GM19328 (cell line): ENCODE results near the gene ARMH3.

ENCODE experiments used
- ATAC-seq: cut with Tn5 transposase; IDR thresholded peaks from one replicate; pipeline ENCODE4 v1.9.1; 2021; ENCODE audit warnings: mild to moderate bottlenecking, moderate library complexity; ENCODE audit not compliant: unreplicated experiment

ARMH3 gene

DNA sequence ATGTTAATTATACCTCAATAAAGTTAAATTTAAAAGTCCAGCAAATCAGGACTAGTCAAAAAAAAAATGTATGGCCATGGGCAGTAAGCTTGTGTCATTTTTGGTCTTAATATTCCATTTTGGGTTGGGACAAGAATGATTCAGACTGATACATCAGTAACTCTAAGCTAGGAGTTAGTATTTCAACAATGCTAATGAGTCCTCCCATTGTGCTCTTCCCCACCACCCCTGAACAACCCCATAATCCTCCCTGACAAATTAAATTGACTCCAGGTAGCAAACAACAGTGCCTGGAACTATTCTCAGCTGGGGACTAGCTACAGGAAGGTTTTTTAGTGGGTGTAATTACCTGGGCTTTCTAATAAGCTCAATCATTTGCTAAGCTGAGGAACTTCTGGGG, 181.7 kb downstream of the ARMH3 start:
- ATAC-seq, result no peak

DNA sequence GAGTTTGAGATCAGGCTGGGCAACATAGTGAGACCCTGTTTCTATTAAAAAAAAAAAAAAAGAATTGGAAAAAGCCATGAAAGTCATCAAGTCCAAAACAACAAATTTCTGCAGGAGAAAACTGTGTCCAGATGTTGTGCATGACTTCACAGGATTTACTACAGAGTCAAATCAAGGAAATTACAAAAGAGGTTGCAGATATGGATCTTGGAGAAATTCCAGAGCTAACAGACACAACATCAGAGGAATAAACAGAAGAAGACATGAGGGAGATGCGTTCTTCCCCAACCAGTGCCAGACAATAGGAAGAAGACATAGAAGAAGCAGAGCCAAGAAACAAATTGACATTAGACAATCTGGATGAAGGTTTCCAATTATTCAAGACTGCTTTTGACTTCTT, 188.0 kb downstream of the ARMH3 start:
- ATAC-seq, result no peak

DNA sequence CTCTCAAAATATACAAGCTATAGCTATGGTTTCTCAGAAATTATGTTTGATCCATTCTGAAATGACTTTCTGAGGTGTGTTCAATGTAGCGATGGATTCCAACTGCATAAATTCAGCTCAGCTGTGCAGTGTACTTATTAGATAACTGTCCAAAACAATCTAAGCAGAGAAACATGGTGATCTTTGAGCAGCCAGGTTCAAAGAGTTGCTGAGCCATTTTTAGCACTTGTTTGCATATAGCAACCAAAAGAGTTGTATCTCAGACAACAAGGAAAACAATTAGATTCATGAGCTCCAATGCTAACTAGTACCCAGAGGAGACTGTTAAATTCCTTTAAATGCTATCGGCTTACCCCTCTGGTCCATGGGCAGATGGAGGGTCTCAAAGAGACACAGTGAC, 196.4 kb downstream of the ARMH3 start:
- no peak for ATAC-seq

DNA sequence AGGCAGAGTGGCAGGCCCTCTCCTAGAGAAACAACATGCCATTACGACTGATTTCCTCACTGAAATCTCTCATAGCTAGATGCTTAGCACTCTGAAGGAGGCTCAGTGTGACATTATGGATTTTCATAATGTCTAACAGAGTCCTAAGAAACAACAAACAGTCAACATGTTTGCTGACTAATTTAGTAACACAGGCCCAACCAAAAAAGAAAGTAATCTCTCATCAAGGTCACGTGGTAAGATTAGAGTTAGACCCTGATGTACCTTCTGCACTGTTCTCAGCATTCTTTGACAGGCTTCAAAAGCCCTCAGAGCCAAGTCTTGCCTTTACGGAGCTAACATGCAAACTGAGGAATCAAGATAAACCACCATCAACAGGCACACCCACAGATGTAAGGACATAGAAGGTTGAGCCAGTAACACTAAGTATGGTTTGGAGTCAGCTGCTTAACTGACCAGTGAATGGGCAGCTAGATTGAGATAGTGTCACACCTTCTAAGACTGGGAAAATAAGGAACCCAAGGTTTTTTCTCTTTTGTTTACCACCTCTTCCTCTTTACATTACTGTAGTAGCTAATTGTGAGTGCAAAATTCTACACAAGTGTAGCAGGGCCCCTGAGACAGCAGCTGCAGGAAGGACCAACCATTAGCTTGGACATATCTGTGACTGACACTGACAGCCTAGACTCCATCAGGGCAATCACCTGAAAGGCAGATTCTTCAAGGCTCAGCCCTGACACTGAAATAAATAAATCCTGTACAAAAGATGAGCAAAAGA, 197.1 kb downstream of the ARMH3 start:
- ATAC-seq, result no peak

DNA sequence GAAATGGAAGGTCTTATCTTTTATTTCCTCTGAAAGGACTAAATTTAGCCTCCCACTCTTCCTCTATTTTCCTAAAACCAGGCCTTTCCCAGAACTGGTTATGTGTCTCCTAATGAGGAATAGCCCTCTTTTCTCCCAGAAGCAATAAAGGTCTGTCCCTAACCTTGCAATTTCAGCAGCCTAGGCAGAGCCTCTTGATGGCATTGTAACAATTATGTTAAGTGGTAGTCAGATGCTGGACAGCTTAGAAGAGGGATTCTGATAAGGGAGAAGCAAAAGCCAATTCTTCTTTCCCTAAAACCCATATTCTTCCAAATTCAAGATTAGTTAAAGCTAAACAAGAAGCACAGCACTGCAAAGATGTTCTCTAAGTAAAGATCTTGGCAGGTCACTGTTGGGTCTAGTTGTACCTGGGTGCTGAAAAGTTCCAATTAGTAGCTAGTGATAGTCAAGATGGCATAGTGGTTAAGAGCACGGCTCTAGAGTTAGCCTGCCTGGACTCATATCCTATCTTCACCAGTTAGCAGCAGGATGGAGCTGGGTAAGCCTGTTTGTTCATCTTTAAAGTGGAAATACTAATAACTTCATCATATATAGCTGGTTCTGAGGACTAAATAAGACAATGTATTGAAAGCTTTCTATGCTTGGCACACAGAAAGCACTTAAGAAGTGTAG, 198.0 kb downstream of the ARMH3 start:
- ATAC-seq, result no peak

DNA sequence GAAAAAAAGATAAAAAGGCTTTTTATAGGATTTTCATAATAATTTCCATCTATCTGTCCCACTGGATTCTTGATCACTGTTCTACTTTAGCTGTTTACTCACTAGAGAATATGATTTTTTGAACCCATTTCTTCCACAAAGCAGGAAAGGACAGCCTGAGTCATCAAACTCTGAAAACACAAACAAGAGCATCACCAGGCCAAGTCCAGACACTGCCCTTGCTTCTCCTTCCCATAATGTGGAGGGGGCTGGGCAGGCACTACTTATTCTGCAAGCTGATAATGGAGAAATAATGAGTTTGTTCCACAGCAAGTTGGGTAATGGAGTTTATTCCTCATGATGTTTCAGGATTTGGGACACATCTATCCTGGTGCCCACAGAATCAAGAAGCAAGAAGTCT, 199.3 kb downstream of the ARMH3 start:
- ATAC-seq, result no peak

DNA sequence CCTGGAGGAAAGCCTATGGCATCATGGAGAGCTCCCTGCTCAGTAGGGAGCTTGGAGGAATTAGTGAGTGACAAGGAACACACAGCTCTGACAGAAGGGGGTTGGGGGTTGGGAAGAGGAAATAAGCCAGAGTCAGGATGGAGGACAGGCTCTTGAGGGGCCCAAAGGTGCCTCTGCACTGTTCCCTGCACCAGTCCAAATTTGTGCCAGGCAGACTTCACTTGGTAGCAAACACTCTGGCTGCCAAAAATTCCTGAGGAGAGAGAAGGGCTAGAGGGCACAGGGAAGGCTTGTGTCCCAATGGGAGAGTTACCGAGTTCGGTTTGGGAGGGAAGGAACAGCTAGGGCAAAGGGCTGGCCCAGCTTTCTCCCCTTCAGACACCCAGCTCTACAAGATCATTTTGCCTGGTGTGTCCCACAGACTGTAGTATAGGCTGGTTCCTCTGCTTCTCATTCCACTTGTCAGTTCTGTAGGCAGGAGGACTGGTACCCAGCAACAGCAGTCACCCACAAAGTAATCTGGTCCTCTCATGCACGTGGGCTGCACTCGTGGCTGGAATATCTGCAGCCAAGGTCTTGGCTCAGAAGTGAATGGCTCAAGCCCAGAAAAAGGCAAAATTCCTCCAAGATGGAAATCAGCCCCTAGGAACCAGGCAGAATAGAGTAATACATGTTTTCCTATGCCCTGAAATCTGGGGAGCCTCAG, 204.4 kb downstream of the ARMH3 start:
- no peak for ATAC-seq

DNA sequence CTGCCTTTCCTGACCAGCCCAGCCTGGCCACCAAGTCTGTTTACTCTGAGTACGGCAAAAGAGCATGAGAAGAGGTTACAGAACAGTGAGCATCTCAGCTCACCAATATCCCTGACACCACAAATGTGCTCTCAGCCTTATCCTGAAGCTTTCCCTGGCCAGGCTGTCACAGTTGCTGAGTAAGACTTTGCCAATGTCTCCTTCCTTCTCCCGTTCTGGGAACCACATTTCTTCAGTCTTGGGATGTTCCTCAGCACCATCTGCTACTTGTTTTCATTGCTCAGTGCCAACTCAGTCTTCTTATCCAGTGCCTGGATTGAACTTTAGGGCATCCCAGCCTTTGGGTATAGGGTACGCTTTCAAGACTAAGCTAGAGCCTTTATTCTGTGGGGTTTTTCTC, 205.2 kb downstream of the ARMH3 start:
- no peak for ATAC-seq

DNA sequence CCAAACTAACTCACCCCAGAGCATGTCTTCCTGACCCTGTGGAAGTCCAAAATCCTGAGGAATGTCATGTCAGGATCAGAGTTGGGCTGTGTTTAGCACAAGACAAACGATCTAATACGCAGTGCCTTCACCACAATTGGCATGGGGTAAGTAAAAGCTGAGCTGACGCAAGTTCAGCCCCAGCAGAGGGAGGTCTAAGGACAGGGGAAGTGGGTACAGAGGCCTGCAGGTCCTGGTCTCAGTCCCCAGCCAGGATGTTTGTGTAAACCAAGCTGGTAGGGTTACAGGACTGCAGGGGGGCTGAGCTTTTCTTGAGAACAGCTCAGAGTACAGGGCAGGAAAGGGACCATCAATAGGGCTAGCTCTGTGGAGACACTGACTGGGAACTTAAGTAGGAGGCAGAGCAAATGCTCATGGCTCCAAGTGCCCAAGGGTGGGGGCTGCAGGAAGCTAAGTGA, 207.1 kb downstream of the ARMH3 start:
- ATAC-seq, result no peak

DNA sequence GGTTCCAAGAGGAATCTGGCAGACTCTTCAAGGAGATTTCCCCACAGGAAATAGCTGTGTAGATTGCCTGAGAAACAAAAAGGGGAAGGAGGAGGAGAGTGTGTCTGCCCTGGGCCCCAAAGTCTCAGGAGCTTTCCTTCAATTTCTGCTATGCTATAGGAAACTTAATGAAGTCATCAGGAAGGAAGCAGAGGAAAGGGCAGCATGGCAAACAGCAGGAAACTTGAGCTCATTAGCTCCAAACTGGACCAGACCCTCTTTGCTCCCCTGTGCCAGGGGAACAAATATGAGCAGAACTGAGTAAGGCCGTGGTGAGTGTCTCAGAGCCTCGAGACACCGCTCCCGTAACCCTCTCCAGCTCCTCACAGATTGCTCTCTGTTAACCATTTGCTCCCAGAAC, 207.6 kb downstream of the ARMH3 start:
- ATAC-seq, result no peak

DNA sequence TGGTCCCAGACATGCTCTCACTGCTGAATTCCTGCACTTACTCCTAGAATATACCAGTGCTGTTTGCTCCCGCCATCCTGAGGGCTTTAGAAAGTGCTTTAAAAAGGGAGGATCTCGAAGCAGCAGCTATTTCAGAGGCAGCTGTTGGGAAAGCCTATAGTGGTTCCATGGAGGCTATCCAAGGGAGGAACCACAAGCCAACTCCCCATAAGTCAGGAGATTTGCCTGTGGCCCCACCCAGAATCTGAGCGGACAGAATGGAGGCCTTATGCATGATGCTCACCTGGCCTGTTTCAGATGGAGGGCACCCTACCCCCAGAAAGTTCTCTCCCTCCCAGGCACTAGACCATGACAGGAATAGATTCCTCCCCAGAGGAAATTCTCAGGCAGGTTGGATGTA, 210.1 kb downstream of the ARMH3 start:
- ATAC-seq, result no peak

DNA sequence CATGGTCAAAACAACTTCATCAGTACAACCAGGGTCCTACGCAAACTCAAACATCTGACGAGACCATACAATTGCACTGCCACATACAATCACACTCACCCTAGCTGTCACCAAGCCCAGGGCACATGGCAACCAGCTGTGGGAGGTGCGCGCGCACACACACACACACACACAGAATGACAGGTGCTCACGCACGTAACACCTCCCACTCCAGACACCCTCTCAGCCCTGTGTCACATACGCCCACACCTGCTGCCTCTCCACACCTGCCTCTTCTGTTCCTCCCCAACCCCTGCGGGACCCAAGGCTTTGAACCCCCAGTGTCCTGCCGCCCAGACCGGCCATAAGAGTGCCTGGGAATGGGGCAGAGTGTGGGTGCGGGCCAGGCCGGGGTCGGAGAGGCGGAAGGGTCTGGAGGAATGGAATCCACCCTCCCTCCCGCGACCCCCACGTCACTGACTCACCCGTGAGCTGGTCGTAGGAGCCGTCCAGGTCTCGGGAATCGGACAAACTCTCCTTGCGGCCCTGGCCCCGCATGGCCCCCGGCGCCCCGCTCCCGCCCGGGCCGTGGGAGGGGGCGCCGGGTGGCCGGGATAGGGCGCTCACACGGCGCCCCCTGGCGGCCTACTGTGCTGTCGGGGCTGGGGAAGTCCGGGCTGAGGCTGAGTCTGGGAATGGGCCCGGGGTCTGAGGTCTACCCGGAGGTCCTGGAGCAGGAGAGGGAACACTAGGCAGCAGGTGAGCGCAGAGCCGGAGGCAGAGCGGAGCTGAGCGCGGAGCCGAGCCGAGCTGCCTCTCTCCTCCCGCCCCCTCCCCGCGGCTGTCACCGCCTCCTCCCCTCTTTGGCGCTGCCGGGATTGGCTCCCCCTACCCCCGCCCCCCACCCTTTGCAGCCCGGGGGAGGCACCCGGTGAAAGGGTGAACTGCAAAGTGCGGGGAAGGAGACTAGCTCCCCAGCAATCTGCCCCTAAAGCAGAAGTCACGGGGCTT, 212.6 kb downstream of the ARMH3 start, which contains the start of gene KCNIP2:
TSS of gene KCNIP2 (minus strand) at position 769 of the 990 bp plus-strand sequence. CDS start at position 537, 232 bp downstream.
- ATAC-seq, result peak; percentile 36

DNA sequence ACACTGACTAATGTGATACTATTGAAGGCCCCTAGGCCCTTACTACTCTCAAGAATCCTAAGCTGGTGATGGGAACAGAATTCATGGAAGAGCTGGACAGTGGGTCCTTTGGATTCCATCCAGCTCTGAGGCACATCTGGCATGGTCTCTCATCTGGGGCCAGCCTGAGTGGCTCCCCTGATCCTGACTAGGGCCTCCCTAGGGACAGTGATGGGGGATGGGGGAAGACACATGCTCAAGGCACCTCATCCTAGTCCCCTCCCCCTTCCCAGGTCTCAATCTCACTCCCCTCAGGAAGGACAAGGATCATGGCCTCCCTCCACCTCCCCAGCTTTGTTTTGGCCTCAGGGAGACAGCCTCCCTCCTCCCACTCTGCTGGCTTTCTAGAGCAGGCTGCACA, 214.1 kb downstream of the ARMH3 start:
- no peak for ATAC-seq

DNA sequence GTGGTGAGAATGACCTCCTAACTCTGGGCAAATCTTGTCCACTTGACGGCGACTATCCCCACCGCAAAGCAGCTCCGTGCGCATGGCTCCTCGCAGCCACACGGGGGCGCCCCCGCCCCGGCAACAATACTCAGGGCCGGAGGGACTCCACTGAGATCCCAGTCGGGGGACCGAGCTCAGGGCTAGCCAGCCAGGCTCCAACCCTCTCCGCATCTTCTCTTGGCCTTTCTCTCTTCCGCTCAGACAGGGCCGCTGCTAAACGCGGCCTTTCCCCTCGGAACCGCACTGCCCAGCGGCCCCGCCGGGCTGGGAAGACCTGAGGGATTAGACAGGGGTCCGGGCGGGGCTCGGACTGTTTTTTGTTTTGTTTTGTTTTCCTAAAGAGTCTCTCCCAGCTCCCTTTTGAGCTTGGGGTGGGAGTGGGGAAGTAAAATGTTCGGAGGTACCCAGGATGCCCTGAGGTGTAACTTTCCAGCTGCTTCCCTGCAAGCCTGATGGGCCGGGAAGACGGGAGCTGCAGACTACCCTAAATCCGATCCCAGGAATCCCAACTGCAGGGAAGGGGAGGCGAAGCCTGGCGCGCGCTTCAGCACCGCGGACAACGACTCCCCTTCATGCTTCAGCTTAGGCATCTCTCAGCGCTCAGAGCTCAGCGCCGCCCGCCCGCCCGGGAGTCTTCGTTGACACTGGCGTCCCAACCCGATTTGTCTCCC, 215.1 kb downstream of the ARMH3 start:
- peak; percentile 39 for ATAC-seq

DNA sequence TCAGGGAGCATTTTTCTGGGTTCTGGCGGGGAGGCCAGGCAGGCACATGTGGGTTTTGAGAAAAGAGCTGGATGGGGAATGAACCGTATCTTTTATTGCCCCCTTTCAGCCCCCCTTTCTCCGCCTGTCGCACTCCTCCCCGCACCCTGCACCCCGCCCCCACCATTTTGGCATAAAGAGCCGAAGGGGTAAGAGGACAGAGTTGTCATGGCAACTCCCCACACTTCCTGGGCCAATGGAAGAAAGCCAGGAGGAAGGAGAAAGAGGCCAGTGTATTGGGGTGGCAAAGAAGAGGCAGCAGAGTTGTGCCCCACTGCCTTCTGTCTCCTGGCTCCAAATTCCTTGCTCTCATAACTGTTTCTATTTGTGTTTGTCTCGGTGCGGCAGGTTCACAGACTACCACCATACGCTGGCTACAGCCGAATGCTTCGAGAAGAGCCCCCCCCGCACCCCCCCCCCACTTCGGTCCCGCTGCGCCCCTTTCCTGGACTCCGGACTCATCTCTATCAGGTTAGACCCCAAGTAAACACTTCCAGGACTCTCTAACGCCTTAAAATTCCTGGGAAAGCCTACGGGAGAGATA, 215.8 kb downstream of the ARMH3 start:
- ATAC-seq, result no peak

DNA sequence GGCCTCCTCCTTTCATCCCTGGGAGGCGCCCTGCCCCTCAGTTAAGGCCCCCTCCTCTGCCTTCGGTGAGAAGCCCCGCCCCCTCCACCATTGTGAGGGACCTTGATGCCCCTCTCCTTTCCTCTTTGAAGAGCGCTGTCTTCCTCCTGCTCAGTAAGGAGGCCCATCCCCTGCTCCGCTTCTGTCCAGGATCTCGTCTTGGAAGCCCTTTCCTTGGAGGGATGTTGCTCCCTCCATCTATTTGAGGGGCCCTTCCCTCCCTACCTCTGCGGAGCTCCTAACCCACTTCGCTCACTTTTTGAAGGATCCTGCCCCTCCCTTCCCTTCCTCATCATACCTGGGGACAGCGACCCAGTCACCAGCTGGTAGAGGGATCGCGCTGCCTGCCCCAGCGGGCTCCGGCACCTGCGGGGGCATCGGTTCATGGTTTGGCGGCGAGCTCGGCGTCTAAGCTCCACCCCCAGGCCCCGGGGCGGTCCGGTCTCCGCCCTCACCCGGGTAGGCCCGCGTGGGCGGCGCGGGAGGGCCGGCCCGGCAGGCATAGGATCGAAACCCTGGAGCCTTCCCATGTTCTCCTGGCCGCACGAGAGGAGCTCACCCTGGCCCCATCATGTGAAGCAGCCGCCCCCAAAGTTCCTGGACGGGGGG, 216.4 kb downstream of the ARMH3 start:
- ATAC-seq, result no peak

DNA sequence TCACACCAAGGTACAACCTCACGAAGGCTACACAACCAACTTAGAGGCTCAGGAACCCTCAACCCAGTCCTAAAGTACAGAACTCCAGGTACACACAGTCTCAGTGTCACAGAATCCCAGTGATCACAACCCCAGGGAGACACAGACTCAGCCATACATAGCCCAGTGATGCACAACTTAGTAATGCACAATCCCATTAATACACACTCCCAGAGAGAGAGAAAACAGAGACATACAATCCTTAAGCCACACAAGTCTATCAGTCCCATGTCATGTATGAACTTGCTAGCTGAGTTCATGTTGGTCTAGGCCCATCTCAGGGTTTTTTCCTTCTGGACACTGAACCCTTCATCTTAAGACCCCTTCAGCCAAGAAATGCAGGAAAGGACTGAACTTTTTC, 217.0 kb downstream of the ARMH3 start:
- no peak for ATAC-seq

DNA sequence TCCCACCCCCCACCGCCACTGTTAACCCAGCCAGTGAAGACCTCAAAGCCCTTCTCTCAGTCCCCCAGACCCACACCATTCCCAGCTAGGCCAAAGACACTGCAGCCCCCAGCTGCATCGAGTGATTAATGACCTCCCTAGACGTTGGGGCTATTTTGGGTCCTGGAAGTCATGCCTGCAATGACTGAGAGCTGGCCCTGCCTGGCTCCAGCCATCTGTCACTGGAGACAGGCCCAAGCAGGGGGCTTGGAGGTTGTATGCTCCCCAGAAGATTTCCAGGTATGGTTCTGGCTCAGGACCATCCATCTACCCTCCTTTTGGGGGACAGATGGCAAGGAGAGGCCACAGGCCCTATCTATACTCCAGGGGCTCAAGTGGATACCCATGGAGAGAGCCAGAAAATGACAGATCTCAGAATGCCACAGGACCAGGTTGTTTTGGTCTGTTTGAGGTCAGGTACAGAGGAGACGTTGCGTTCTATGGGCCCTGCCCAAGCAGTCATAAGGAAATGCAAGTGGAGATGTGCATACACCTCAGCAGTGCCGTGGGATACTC, 217.5 kb downstream of the ARMH3 start:
- ATAC-seq, result no peak

DNA sequence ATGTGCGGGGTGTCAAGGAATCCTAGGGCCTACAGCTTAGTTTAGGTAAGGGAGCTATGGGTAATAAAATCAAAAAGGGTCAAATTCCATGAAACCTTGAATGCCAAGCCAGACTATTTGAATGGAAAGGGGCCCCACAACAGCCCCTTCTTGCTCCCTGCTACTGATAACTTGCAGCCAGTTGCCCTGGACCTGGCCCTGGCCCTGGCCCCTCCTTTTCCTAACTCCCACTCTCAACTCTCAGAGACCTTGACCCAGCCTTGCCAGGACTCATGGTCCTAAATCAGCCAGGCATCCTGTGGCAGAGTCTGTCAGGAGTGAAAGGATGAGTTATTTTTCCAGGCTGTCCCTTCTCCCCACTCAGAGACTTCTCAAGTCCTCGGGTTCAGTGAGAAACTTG, 218.2 kb downstream of the ARMH3 start:
- ATAC-seq, result no peak
